Measurements from ENCODE around the gene PRDX5. TPM values are rescaled to one million over a fixed set of nuclear protein-coding genes. Genes with fewer than 3 reads are reported as not detected.

The PRDX5 gene
- polyA plus RNA-seq, 1 donor from 2014 or later, result 185 TPM

GRCh38 chr11:64361659-64362058 is 43.7 kb downstream of the PRDX5 start:
- peaks cover 17% of the 10 kb centered on the region for H3K36me3 Mint-ChIP-seq
- H3K27ac Mint-ChIP-seq, result peak overlapping the region in 1 of 3 donors; percentile 73
- no peaks in the 10 kb centered on the region for H3K9me3 Mint-ChIP-seq
- H3K4me1 Mint-ChIP-seq, result peaks cover 21 to 30% (median 23%) of the 10 kb centered on the region in 3 donors
- peak overlapping the region in 1 of 4 donors; percentile 74 for H3K4me3 Mint-ChIP-seq
- H3K27me3 Mint-ChIP-seq, result no peaks in the 10 kb centered on the region

GRCh38 chr11:64362339-64362738 is 44.4 kb downstream of the PRDX5 start:
- Mint-ChIP-seq H3K4me1 (peaks cover 21 to 32% (median 23%) of the 10 kb centered on the region in 3 donors), H3K36me3 (peaks cover 19% of the 10 kb centered on the region), H3K27me3 (no peaks in the 10 kb centered on the region), H3K9me3 (no peaks in the 10 kb centered on the region), H3K27ac (peak overlapping the region in 1 of 3 donors; percentile 73), H3K4me3 (peak overlapping the region in 1 of 4 donors; percentile 74)

DNA sequence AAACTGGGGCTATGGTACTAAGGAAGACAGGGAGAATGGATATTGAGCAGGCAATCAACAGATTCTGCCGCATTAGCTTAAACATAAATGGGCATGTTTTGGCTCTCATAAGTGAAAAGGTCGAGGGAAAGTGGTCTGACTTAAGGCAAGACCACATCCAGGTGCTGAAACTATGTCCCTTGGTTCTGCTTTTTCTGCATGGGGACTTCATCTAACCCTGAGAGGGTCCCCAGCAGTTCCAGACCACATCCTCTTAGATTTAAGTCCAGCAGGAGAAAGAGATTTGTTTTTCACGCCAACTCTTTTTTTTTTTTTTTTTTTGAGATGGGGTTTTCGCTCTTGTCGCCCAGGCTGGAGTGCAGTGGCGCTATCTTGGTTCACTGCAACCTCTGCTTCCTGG is 46.5 kb downstream of the PRDX5 start:
- H3K9me3 Mint-ChIP-seq, result no peaks in the 10 kb centered on the region
- H3K36me3 Mint-ChIP-seq, result peaks cover 19% of the 10 kb centered on the region
- H3K27me3 Mint-ChIP-seq, result no peaks in the 10 kb centered on the region
- peaks cover 19 to 32% (median 19%) of the 10 kb centered on the region in 3 donors for H3K4me1 Mint-ChIP-seq
- H3K27ac Mint-ChIP-seq, result no peak overlapping the region
- peak overlapping the region in 1 of 4 donors; percentile 8 for H3K4me3 Mint-ChIP-seq

GRCh38 chr11:64364911-64365310 is 47.0 kb downstream of the PRDX5 start:
- Mint-ChIP-seq H3K27ac (no peak overlapping the region), H3K36me3 (peaks cover 16% of the 10 kb centered on the region), H3K4me1 (peaks cover 15 to 27% (median 16%) of the 10 kb centered on the region in 3 donors), H3K4me3 (no peak overlapping the region), H3K27me3 (no peaks in the 10 kb centered on the region), H3K9me3 (no peaks in the 10 kb centered on the region)

DNA sequence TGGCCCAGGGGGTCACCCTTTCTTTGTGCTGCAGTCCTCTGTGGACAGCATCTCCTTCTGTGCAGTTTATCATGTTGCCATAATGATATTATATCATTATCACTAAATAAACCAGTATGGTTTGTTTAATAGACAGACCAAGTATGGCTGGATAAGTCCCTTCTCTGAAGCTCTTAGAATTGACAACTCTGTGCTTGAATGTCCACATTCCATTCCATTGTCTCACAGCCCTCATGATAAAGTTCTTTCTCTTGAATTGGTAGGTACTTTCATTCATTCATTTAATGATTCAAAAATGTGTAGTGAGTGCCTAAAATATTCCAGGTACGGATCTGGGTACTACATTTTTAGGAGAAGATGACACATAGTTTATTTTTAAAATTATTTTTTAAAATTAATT is 48.8 kb downstream of the PRDX5 start:
- Mint-ChIP-seq H3K36me3 (peaks cover 13% of the 10 kb centered on the region), H3K27me3 (no peaks in the 10 kb centered on the region), H3K9me3 (no peaks in the 10 kb centered on the region), H3K4me1 (peaks cover 4 to 17% (median 9%) of the 10 kb centered on the region in 3 donors), H3K27ac (no peak overlapping the region), H3K4me3 (no peak overlapping the region)

GRCh38 chr11:64367931-64368672 is 50.2 kb downstream of the PRDX5 start:
- Mint-ChIP-seq H3K27me3 (no peaks in the 10 kb centered on the region), H3K4me3 (no peak overlapping the region), H3K36me3 (peaks cover 11% of the 10 kb centered on the region), H3K4me1 (peaks cover 4 to 12% (median 4%) of the 10 kb centered on the region in 3 donors), H3K9me3 (no peaks in the 10 kb centered on the region), H3K27ac (no peak overlapping the region)

GRCh38 chr11:64368673-64369074 is 50.8 kb downstream of the PRDX5 start:
- no peak overlapping the region for H3K27ac Mint-ChIP-seq
- H3K9me3 Mint-ChIP-seq, result no peaks in the 10 kb centered on the region
- H3K4me3 Mint-ChIP-seq, result no peak overlapping the region
- no peaks in the 10 kb centered on the region for H3K27me3 Mint-ChIP-seq
- peaks cover 8% of the 10 kb centered on the region for H3K36me3 Mint-ChIP-seq
- peaks cover 5 to 15% (median 7%) of the 10 kb centered on the region in 3 donors for H3K4me1 Mint-ChIP-seq

DNA sequence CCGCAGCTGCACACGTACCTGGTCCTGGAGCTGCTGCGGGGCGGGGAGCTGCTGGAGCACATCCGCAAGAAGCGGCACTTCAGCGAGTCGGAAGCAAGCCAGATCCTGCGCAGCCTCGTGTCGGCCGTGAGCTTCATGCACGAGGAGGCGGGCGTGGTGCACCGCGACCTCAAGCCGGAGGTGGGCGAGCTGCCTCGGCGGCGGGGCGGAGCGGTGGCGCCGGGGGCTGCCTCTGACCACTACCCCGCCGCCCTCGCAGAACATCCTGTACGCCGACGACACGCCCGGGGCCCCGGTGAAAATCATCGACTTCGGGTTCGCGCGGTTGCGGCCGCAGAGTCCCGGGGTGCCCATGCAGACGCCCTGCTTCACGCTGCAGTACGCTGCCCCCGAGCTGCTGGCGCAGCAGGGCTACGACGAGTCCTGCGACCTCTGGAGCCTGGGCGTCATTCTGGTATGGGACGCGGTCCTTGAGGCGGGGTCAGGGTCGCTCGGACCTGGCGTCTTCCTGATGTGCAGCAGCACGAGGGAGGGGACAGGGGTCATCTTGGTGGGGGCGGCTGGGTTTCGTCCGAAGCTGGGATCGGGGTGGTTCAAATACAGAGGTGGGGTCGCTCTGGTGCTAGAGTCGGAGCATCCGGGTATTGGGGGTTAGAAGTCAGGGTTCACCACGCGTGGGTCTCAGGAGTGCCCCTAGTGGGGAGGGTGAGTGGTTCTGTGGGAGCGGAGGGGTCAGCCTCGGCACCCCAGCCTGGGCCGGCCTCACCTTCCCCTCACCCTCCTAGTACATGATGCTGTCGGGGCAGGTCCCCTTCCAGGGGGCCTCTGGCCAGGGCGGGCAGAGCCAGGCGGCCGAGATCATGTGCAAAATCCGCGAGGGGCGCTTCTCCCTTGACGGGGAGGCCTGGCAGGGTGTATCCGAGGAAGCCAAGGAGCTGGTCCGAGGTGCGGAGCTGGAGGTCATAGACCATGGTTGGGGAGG is 51.8 kb downstream of the PRDX5 start:
- H3K36me3 Mint-ChIP-seq, result peaks cover 4% of the 10 kb centered on the region
- peaks cover 3 to 10% (median 5%) of the 10 kb centered on the region in 3 donors for H3K4me1 Mint-ChIP-seq
- no peak overlapping the region for H3K4me3 Mint-ChIP-seq
- H3K9me3 Mint-ChIP-seq, result no peaks in the 10 kb centered on the region
- no peak overlapping the region for H3K27ac Mint-ChIP-seq
- H3K27me3 Mint-ChIP-seq, result no peaks in the 10 kb centered on the region

DNA sequence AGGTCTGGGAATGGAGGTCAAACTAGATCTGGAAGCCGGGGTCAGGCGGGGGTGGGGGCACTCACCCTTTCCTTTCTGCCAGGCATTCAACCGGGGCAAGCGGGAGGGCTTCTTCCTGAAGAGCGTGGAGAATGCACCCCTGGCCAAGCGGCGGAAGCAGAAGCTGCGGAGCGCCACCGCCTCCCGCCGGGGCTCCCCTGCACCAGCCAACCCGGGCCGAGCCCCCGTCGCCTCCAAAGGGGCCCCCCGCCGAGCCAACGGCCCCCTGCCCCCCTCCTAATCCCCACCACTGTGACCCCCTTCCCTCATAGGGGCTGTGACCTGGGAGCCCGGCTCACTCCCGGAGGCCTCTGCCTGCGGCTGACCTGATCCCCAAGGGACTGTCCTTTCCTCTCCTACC is 53.3 kb downstream of the PRDX5 start:
- Mint-ChIP-seq H3K4me3 (no peak overlapping the region), H3K27me3 (no peaks in the 10 kb centered on the region), H3K4me1 (peaks cover 3 to 10% (median 5%) of the 10 kb centered on the region in 3 donors), H3K27ac (no peak overlapping the region), H3K36me3 (peaks cover 4% of the 10 kb centered on the region), H3K9me3 (no peaks in the 10 kb centered on the region)

Other genes starting within 250 kb of the PRDX5 start
- gene MACROD1, start 152.0 kb upstream of the PRDX5 start, polyA plus RNA-seq, result 9.7 TPM
- gene STIP1, start 131.9 kb upstream of the PRDX5 start, polyA plus RNA-seq, result 102 TPM
- 149 TPM for gene FERMT3, start 111.4 kb upstream of the PRDX5 start, polyA plus RNA-seq
- 75.0 TPM for gene TRPT1, start 91.9 kb upstream of the PRDX5 start, polyA plus RNA-seq
- 56.6 TPM for gene NUDT22, start 91.8 kb upstream of the PRDX5 start, polyA plus RNA-seq
- gene DNAJC4, start 87.6 kb upstream of the PRDX5 start, polyA plus RNA-seq, result 49.3 TPM
- gene VEGFB, start 83.5 kb upstream of the PRDX5 start, polyA plus RNA-seq, result 34.8 TPM
- gene FKBP2, start 77.0 kb upstream of the PRDX5 start, polyA plus RNA-seq, result 101 TPM
- 48.1 TPM for gene PPP1R14B, start 71.2 kb upstream of the PRDX5 start, polyA plus RNA-seq
- gene PLCB3, start 66.6 kb upstream of the PRDX5 start, polyA plus RNA-seq, result 0.33 TPM
- gene BAD, start 33.5 kb upstream of the PRDX5 start, polyA plus RNA-seq, result 53.2 TPM
- 19.7 TPM for gene GPR137, start 32.3 kb upstream of the PRDX5 start, polyA plus RNA-seq
- gene KCNK4, start 26.8 kb upstream of the PRDX5 start, polyA plus RNA-seq, result not detected
- gene CATSPERZ, start 17.8 kb upstream of the PRDX5 start, polyA plus RNA-seq, result not detected
- gene ESRRA, start 12.6 kb upstream of the PRDX5 start, polyA plus RNA-seq, result 11.2 TPM
- gene TRMT112, start 562 bp upstream of the PRDX5 start, polyA plus RNA-seq, result 560 TPM
- 33.0 TPM for gene CCDC88B, start 22.1 kb downstream of the PRDX5 start, polyA plus RNA-seq
- 12.2 TPM for gene RPS6KA4, start 41.0 kb downstream of the PRDX5 start, polyA plus RNA-seq
- gene SLC22A11, start 237.8 kb downstream of the PRDX5 start, polyA plus RNA-seq, result not detected

Data from IgD-negative memory B cell (primary cell).